Osteocyte (in vitro differentiated cells): ENCODE data around the gene UBR3. TPM values are rescaled to one million over a fixed set of nuclear protein-coding genes. Genes with fewer than 3 reads are reported as not detected.

Experiments used
- DNase-seq: peaks from one replicate; pipeline ENCODE4 v3.0.0; 2021; ENCODE audit warnings: mixed read lengths; ENCODE audit not compliant: unreplicated experiment; ENCODE audit errors: extremely low spot score
- H3K27ac Mint-ChIP-seq: one replicate; pipeline ENCODE4 v1.8.0; 2021; ENCODE audit warnings: mild to moderate bottlenecking, mixed read lengths; ENCODE audit not compliant: unreplicated experiment
- H3K27me3 Mint-ChIP-seq: one replicate; pipeline ENCODE4 v1.8.0; 2021; ENCODE audit warnings: mixed read lengths; ENCODE audit not compliant: unreplicated experiment
- H3K36me3 Mint-ChIP-seq: one replicate; pipeline ENCODE4 v1.8.0; 2021; ENCODE audit warnings: mixed read lengths; ENCODE audit not compliant: unreplicated experiment
- H3K4me1 Mint-ChIP-seq: one replicate; pipeline ENCODE4 v1.8.0; 2021; ENCODE audit warnings: mixed read lengths; ENCODE audit not compliant: unreplicated experiment
- H3K4me3 Mint-ChIP-seq: one replicate; pipeline ENCODE4 v1.8.0; 2021; ENCODE audit warnings: mild to moderate bottlenecking, moderate library complexity, mixed read lengths; ENCODE audit not compliant: unreplicated experiment
- H3K9me3 Mint-ChIP-seq: one replicate; pipeline ENCODE4 v1.8.0; 2021; ENCODE audit warnings: mixed read lengths; ENCODE audit not compliant: unreplicated experiment
- CTCF ChIP-seq: fragments of 200-600 bp; sonication (generic); IDR thresholded peaks from 2 replicates; pipeline ENCODE4 v1.5.0; 2021; ENCODE audit warnings: antibody characterized with exemption, mild to moderate bottlenecking, moderate library complexity
- total RNA-seq: library from RNA; stranded (reverse); gene quantifications from 2 replicates; pipeline ENCODE4 v1.2.1, GENCODE V29; 2021

Gene UBR3
- total RNA-seq, 1 donor from 2014 or later: 38.0 TPM

- H3K4me1 Mint-ChIP-seq: peaks cover 10% of the 10 kb centered on the region
- peaks cover 15% of the 10 kb centered on the region for H3K36me3 Mint-ChIP-seq
- no peak overlapping the region for H3K4me3 Mint-ChIP-seq
- no peak for DNase-seq
- no peaks in the 10 kb centered on the region for H3K27me3 Mint-ChIP-seq
- no peak overlapping the region for H3K27ac Mint-ChIP-seq
- no peaks in the 10 kb centered on the region for H3K9me3 Mint-ChIP-seq
- TF ChIP-seq CTCF: no peak
These were observed 193.5 kb downstream of the UBR3 start for GRCh38 chr2:170020777-170021176.

GRCh38 chr2:170022692-170023091 lies 195.4 kb downstream of the UBR3 start:
- Mint-ChIP-seq H3K4me1 (peaks cover 10% of the 10 kb centered on the region), H3K36me3 (peaks cover 12% of the 10 kb centered on the region), H3K9me3 (no peaks in the 10 kb centered on the region), H3K27me3 (no peaks in the 10 kb centered on the region), H3K27ac (no peak overlapping the region), H3K4me3 (no peak overlapping the region)
- DNase-seq: no peak
- TF ChIP-seq CTCF: no peak

- H3K4me3 Mint-ChIP-seq: no peak overlapping the region
- H3K9me3 Mint-ChIP-seq: no peaks in the 10 kb centered on the region
- no peak for TF ChIP-seq CTCF
- no peak overlapping the region for H3K27ac Mint-ChIP-seq
- H3K36me3 Mint-ChIP-seq: peaks cover 9% of the 10 kb centered on the region
- H3K4me1 Mint-ChIP-seq: peaks cover 10% of the 10 kb centered on the region
- H3K27me3 Mint-ChIP-seq: no peaks in the 10 kb centered on the region
- no peak for DNase-seq
These were observed 197.5 kb downstream of the UBR3 start for GRCh38 chr2:170024721-170025120.

GRCh38 chr2:170025223-170025622 lies 198.0 kb downstream of the UBR3 start:
- no peak for DNase-seq
- H3K27me3 Mint-ChIP-seq: no peaks in the 10 kb centered on the region
- H3K4me3 Mint-ChIP-seq: no peak overlapping the region
- H3K36me3 Mint-ChIP-seq: peaks cover 14% of the 10 kb centered on the region
- no peak for TF ChIP-seq CTCF
- H3K9me3 Mint-ChIP-seq: no peaks in the 10 kb centered on the region
- H3K27ac Mint-ChIP-seq: no peak overlapping the region
- H3K4me1 Mint-ChIP-seq: peaks cover 10% of the 10 kb centered on the region

GRCh38 chr2:170026361-170026760 lies 199.1 kb downstream of the UBR3 start:
- no peak for TF ChIP-seq CTCF
- H3K27ac Mint-ChIP-seq: no peak overlapping the region
- no peaks in the 10 kb centered on the region for H3K27me3 Mint-ChIP-seq
- H3K4me3 Mint-ChIP-seq: no peak overlapping the region
- peaks cover 21% of the 10 kb centered on the region for H3K36me3 Mint-ChIP-seq
- no peaks in the 10 kb centered on the region for H3K9me3 Mint-ChIP-seq
- H3K4me1 Mint-ChIP-seq: peaks cover 10% of the 10 kb centered on the region
- no peak for DNase-seq
